ENCODE results near the gene IQSEC1. TPM values are rescaled to one million over a fixed set of nuclear protein-coding genes. Genes with fewer than 3 reads are reported as not detected.

IQSEC1 gene
- total and polyA plus RNA-seq, 9 of the 15 experiments (the other 6 are each of a cell fraction or from before 2014, with no cell fraction given): 0.56 to 39.0 (median 6.8) TPM

GRCh38 chr3:12891985-12892839, 181.0 kb downstream of the IQSEC1 start (continued):
- no peak for TF ChIP-seq PREB (CRISPR knock-in tag; IDR thresholded peaks at IDR 0.05)
- TF ChIP-seq ZBTB33 (CRISPR knock-in tag; IDR thresholded peaks at IDR 0.05): peak; percentile 70; the same call in 1 of the 2 replicates
- TF ChIP-seq POLR2AphosphoS5 (IDR thresholded peaks at IDR 0.05; ENCODE audit: control insufficient read depth, insufficient read depth, low read depth, low read length): no peak
- TF ChIP-seq ZNF354B (CRISPR knock-in tag; IDR thresholded peaks at IDR 0.05): no peak
- no peak for TF ChIP-seq YY1 (IDR thresholded peaks at IDR 0.05; ENCODE audit: borderline replicate concordance in 1 of 3, control insufficient read depth in 1 of 3, extremely low read depth in 1 of 3, insufficient read depth in 3 of 3, insufficient read length in 1 of 3, insufficient replicate concordance in 2 of 3, low read depth in 1 of 3, low read length in 2 of 3)
- TF ChIP-seq C11orf30 (IDR thresholded peaks at IDR 0.05; ENCODE audit: low read depth): no peak
- no peak for TF ChIP-seq CHD4 (IDR thresholded peaks at IDR 0.05; ENCODE audit: insufficient read depth, insufficient replicate concordance, low read depth, low read length, poor library complexity, severe bottlenecking)
- TF ChIP-seq FOXM1 (IDR thresholded peaks at IDR 0.05; ENCODE audit: low read depth): no peak
- no peak for TF ChIP-seq FOXM1 (CRISPR knock-in tag; IDR thresholded peaks at IDR 0.05; ENCODE audit: low read depth)
- no peak for TF ChIP-seq ZEB2 (IDR thresholded peaks at IDR 0.05)
- no peak for TF ChIP-seq ZNF23 (CRISPR knock-in tag; IDR thresholded peaks at IDR 0.05)
- peak; percentile 100 for TF ChIP-seq EGR1 (conservative IDR thresholded peaks at IDR 0.05)
- no peak for TF ChIP-seq ID3 (CRISPR knock-in tag; IDR thresholded peaks at IDR 0.05)
- no peak for TF ChIP-seq ID3 (tag; IDR thresholded peaks at IDR 0.05)
- TF ChIP-seq GTF2E2 (tag; IDR thresholded peaks at IDR 0.05): no peak
- TF ChIP-seq ZNF586 (CRISPR knock-in tag; conservative IDR thresholded peaks at IDR 0.05): no peak
- TF ChIP-seq ZNF197 (CRISPR knock-in tag; IDR thresholded peaks at IDR 0.05; ENCODE audit: low read depth): 0 out of 2 replicates have a peak, but pooled peaks have one; percentile 60
- TF ChIP-seq TAF7 (tag; IDR thresholded peaks at IDR 0.05): no peak
- TF ChIP-seq E2F5 (CRISPR knock-in tag; IDR thresholded peaks at IDR 0.05): no peak
- no peak for TF ChIP-seq MTA1 (IDR thresholded peaks at IDR 0.05; ENCODE audit: borderline replicate concordance)
- no peak for TF ChIP-seq ZNF639 (CRISPR knock-in tag; conservative IDR thresholded peaks at IDR 0.05 in 1 of 2, IDR thresholded peaks at IDR 0.05 in 1 of 2)
